K562 (cell line): ENCODE results near the gene PRKAG1. TPM values are rescaled to one million over a fixed set of nuclear protein-coding genes. Genes with fewer than 3 reads are reported as not detected.

Source experiments
- BCOR ChIP-seq: fragments of 450-650 bp; IDR thresholded peaks from 2 replicates; pipeline ENCODE4 v1.6.1; 2016
- BHLHE40 ChIP-seq: IDR thresholded peaks from 2 replicates; pipeline ENCODE4 v1.6.1; 2011; ENCODE audit warnings: low read length, improper control_type of control experiment
- BRD9 ChIP-seq: fragments of 450-650 bp; IDR thresholded peaks from 2 replicates; pipeline ENCODE4 v1.6.1; 2018; ENCODE audit warnings: low read depth; ENCODE audit not compliant: partially characterized antibody
- CAMTA2 ChIP-seq: fragments of 250-450 bp; sonication (Bioruptor Pico); conservative IDR thresholded peaks from 2 replicates; pipeline ENCODE4 v1.5.1; 2022
- CBFA2T2 ChIP-seq: fragments of 450-650 bp; conservative IDR thresholded peaks from 2 replicates; pipeline ENCODE4 v1.6.1; 2017; ENCODE audit warnings: mild to moderate bottlenecking
- CBX5 ChIP-seq: IDR thresholded peaks from 2 replicates; pipeline ENCODE4 v1.6.1; 2014; ENCODE audit warnings: low read depth, borderline replicate concordance
- ESRRA ChIP-seq: fragments of 450-650 bp; IDR thresholded peaks from 2 replicates; pipeline ENCODE4 v1.6.1; 2014; ENCODE audit warnings: low read depth, mild to moderate bottlenecking, moderate library complexity, borderline replicate concordance
- MAFK ChIP-seq: IDR thresholded peaks from 2 replicates; pipeline ENCODE4 v1.6.1; 2011; ENCODE audit warnings: low read length, improper control_type of control experiment
- NFE2L1 ChIP-seq: fragments of 450-650 bp; IDR thresholded peaks from 2 replicates; pipeline ENCODE4 v1.6.1; 2016; ENCODE audit warnings: missing genetic modification characterization, low read depth, mild to moderate bottlenecking, missing compliant biosample characterization, moderate library complexity, borderline replicate concordance
- PCBP1 ChIP-seq: fragments of 200-400 bp; formaldehyde crosslinking; IDR thresholded peaks from 2 replicates; pipeline ENCODE4 v1.6.1; 2018; ENCODE audit warnings: mild to moderate bottlenecking, low read depth, low read length; ENCODE audit not compliant: poor library complexity, severe bottlenecking
- RNF2 ChIP-seq: sonication (generic); IDR thresholded peaks from 2 replicates; pipeline ENCODE4 v1.6.1; 2016
- ZKSCAN8 ChIP-seq: fragments of 200-800 bp; sonication (Bioruptor generic); IDR thresholded peaks from 2 replicates; pipeline ENCODE4 v1.6.1; 2016; ENCODE audit warnings: missing genetic modification characterization, missing compliant biosample characterization
- ZNF134 ChIP-seq: fragments of 250-450 bp; sonication (Bioruptor Pico); conservative IDR thresholded peaks from 2 replicates; pipeline ENCODE4 v1.4.0; 2020
- ZNF282 ChIP-seq: sonication (generic); formaldehyde crosslinking; IDR thresholded peaks from 2 replicates; pipeline ENCODE4 v1.8.1; 2023; ENCODE audit warnings: missing genetic modification reagents
- ZNF696 ChIP-seq: fragments of 250-450 bp; sonication (Bioruptor Pico); conservative IDR thresholded peaks from 2 replicates; pipeline ENCODE4 v1.4.0; 2020; ENCODE audit warnings: mild to moderate bottlenecking, moderate library complexity
- ZNF699 ChIP-seq: fragments of 250-450 bp; sonication (Bioruptor Pico); IDR thresholded peaks from 2 replicates; pipeline ENCODE4 v1.8.0; 2021; ENCODE audit warnings: mild to moderate bottlenecking, moderate library complexity; ENCODE audit not compliant: insufficient replicate concordance
- ZNF75A ChIP-seq: fragments of 450-650 bp; formaldehyde crosslinking; IDR thresholded peaks from 2 replicates; pipeline ENCODE4 v1.4.0; 2020; ENCODE audit warnings: mild to moderate bottlenecking
- polyA plus RNA-seq, 8 experiments: library from polyadenylated mRNA; depleted of rRNA in 4 of 8; stranded (reverse) in 5 of 8; unstranded in 3 of 8; fragments of >200 nt; fragmentation: Nextera tagmentation in 2 of 8; fragmentation: Illumina TruSeq in 1 of 8; extraction: Ambion mirVana in 2 of 8; extraction: Trizol in 1 of 8; gene quantifications; 2 replicates each; pipeline versions ENCODE4 v1.2.1 to v1.2.3, GENCODE V29; 2011 to 2014; ENCODE audit warnings: inconsistent platforms in 1 of 8, missing spikeins in 1 of 8
- total RNA-seq, 7 experiments: library from RNA; depleted of rRNA in 6 of 7; stranded (reverse); fragments of >200 nt in 6 of 7; fragmentation: Illumina TruSeq in 2 of 7; extraction: Trizol in 2 of 7; gene quantifications; 2 replicates each; pipeline versions ENCODE4 v1.2.1 to v1.2.3, GENCODE V29; 2011 to 2021; ENCODE audit warnings: low replicate concordance in 1 of 7
- TF ChIP-seq, protein P1 (sequence below): fragments of 250-450 bp; sonication (Bioruptor Pico); IDR thresholded peaks from 2 replicates; pipeline ENCODE4 v1.8.0; 2021; ENCODE audit warnings: moderate library complexity, mild to moderate bottlenecking, inconsistent platforms
- TF ChIP-seq, protein P2 (sequence below): fragments of 450-650 bp; formaldehyde crosslinking; IDR thresholded peaks from 2 replicates; pipeline ENCODE4 v1.4.0; 2020; ENCODE audit warnings: mild to moderate bottlenecking, mixed read lengths
- TF ChIP-seq, protein P3 (sequence below): sonication (generic); formaldehyde crosslinking; IDR thresholded peaks from 2 replicates; pipeline ENCODE4 v1.8.0; 2023; ENCODE audit warnings: mild to moderate bottlenecking, missing genetic modification reagents
- TF ChIP-seq, protein P4 (sequence below): sonication (generic); formaldehyde crosslinking; IDR thresholded peaks from 2 replicates; pipeline ENCODE4 v1.8.0; 2022; ENCODE audit warnings: mild to moderate bottlenecking, missing genetic modification reagents

Gene PRKAG1
- total and polyA plus RNA-seq, 9 of the 15 experiments (the other 6 are each of a cell fraction or from before 2014, with no cell fraction given): 51.1 to 126 (median 79.1) TPM

DNA sequence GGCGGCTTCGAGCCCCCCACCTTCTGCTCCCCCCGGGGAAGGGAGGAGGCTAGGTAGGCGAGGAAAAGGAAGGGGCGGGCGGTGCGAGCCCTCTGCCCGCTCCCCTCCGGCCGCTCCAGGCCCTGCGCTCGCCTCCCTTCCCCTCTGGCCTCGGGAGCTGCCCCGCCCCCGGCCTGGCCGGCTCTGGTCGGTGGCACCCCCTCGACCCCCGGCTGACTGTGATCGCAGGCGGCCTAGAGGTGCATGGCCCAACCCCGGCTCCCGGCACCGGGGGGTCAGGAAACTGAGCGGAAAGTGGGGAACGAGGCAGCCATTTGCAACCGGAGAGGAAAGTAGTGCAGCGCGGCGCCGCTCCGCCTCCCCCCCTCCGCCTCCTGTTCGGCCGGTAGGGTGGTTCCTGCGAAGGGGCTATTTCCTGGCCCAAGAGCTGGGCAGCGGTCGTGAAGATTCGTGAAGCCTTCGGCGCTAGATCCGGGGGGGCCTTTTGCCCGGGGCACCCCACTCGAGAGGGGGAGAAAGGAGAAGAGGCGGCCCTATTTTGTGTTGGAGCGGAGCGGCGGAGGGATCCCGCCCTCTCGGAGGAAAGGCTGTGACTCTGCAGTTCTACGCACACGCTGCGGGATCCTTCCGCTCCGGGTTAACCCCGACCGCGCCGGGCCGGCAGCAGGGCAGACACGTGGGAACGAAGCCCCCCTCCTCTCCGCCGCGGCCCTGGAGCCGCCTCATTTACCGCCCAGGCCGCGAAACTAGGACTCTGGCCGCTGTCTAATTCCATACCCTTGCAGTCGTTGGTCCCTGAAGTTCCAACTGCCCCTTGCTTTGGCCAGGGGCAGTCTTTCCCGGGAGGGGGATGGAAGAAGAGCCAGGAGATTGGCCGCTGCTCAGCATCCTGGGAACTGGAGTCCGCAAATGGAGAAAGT is 41.9 kb upstream of the PRKAG1 start, which contains the start of gene KMT2D (continued):
- TF ChIP-seq NFE2L1 (tag) (0 out of 2 replicates have a peak, but pooled peaks have one; percentile 45), ESRRA (0 out of 2 replicates have a peak, but pooled peaks have one; percentile 30), BRD9 (peak; percentile 84), ZKSCAN8 (CRISPR knock-in tag) (no peak), ZNF75A (CRISPR knock-in tag) (no peak), CBX5 (no peak), RNF2 (peak; percentile 91), MAFK (peak; percentile 51; the same call in 1 of the 2 replicates), ZNF282 (CRISPR knock-in tag) (no peak), ZNF699 (CRISPR knock-in tag) (no peak), CAMTA2 (no peak), ZNF696 (CRISPR knock-in tag) (no peak), ZNF134 (CRISPR knock-in tag) (no peak), CBFA2T2 (no peak; the same call in 1 of the 2 replicates), BHLHE40 (peak; percentile 44; the same call in 1 of the 2 replicates), BCOR (peak; percentile 87), PCBP1 (peak; percentile 99)
- TF ChIP-seq, protein P1, sequence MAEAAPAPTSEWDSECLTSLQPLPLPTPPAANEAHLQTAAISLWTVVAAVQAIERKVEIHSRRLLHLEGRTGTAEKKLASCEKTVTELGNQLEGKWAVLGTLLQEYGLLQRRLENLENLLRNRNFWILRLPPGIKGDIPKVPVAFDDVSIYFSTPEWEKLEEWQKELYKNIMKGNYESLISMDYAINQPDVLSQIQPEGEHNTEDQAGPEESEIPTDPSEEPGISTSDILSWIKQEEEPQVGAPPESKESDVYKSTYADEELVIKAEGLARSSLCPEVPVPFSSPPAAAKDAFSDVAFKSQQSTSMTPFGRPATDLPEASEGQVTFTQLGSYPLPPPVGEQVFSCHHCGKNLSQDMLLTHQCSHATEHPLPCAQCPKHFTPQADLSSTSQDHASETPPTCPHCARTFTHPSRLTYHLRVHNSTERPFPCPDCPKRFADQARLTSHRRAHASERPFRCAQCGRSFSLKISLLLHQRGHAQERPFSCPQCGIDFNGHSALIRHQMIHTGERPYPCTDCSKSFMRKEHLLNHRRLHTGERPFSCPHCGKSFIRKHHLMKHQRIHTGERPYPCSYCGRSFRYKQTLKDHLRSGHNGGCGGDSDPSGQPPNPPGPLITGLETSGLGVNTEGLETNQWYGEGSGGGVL: no peak
- TF ChIP-seq, protein P2, sequence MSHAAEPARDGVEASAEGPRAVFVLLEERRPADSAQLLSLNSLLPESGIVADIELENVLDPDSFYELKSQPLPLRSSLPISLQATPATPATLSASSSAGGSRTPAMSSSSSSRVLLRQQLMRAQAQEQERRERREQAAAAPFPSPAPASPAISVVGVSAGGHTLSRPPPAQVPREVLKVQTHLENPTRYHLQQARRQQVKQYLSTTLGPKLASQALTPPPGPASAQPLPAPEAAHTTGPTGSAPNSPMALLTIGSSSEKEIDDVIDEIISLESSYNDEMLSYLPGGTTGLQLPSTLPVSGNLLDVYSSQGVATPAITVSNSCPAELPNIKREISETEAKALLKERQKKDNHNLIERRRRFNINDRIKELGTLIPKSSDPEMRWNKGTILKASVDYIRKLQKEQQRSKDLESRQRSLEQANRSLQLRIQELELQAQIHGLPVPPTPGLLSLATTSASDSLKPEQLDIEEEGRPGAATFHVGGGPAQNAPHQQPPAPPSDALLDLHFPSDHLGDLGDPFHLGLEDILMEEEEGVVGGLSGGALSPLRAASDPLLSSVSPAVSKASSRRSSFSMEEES (CRISPR knock-in tag): no peak
- TF ChIP-seq, protein P3, sequence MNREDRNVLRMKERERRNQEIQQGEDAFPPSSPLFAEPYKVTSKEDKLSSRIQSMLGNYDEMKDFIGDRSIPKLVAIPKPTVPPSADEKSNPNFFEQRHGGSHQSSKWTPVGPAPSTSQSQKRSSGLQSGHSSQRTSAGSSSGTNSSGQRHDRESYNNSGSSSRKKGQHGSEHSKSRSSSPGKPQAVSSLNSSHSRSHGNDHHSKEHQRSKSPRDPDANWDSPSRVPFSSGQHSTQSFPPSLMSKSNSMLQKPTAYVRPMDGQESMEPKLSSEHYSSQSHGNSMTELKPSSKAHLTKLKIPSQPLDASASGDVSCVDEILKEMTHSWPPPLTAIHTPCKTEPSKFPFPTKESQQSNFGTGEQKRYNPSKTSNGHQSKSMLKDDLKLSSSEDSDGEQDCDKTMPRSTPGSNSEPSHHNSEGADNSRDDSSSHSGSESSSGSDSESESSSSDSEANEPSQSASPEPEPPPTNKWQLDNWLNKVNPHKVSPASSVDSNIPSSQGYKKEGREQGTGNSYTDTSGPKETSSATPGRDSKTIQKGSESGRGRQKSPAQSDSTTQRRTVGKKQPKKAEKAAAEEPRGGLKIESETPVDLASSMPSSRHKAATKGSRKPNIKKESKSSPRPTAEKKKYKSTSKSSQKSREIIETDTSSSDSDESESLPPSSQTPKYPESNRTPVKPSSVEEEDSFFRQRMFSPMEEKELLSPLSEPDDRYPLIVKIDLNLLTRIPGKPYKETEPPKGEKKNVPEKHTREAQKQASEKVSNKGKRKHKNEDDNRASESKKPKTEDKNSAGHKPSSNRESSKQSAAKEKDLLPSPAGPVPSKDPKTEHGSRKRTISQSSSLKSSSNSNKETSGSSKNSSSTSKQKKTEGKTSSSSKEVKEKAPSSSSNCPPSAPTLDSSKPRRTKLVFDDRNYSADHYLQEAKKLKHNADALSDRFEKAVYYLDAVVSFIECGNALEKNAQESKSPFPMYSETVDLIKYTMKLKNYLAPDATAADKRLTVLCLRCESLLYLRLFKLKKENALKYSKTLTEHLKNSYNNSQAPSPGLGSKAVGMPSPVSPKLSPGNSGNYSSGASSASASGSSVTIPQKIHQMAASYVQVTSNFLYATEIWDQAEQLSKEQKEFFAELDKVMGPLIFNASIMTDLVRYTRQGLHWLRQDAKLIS: peak; percentile 70
- TF ChIP-seq, protein P4, sequence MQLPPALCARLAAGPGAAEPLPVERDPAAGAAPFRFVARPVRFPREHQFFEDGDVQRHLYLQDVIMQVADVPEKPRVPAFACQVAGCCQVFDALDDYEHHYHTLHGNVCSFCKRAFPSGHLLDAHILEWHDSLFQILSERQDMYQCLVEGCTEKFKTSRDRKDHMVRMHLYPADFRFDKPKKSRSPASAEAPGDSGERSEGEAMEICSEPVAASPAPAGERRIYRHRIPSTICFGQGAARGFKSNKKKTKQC: peak; percentile 91
